ENCODE data around the gene CFTR.
"Not testable (repeated sequence)": the region's sequence is repeated elsewhere in the genome, so short reads cannot be mapped to it uniquely, and the experiment has no call there.

The CFTR gene

GRCh38 chr7:117479225-117480054 lies at the start of gene CFTR:
Gene CFTR (plus strand): TSS chr7:117480025. CDS start chr7:117480095, 70 bp downstream.
- DNase-seq, result no peak

- no peak for DNase-seq
These were observed 44.3 kb upstream of the CFTR start for GRCh38 chr7:117435475-117436043.

- DNase-seq, result no peak
These were observed 35.2 kb upstream of the CFTR start for GRCh38 chr7:117444646-117445045.

- no peak for DNase-seq
These were observed 34.6 kb upstream of the CFTR start for GRCh38 chr7:117445206-117445605.

GRCh38 chr7:117446220-117446815 lies 33.5 kb upstream of the CFTR start:
- DNase-seq, result no peak

GRCh38 chr7:117448655-117449054 lies 31.2 kb upstream of the CFTR start:
- no peak for DNase-seq

GRCh38 chr7:117458977-117459583 lies 20.7 kb upstream of the CFTR start:
- peak; percentile 2 for DNase-seq

GRCh38 chr7:117459735-117460134 lies 20.1 kb upstream of the CFTR start:
- DNase-seq, result no peak

GRCh38 chr7:117460815-117461214 lies 19.0 kb upstream of the CFTR start:
- DNase-seq, result not testable (repeated sequence)

GRCh38 chr7:117468174-117468573 lies 11.7 kb upstream of the CFTR start:
- DNase-seq, result no peak

- no peak for DNase-seq
These were observed 9.0 kb upstream of the CFTR start for GRCh38 chr7:117470777-117471176.

GRCh38 chr7:117472335-117472734 lies 7.5 kb upstream of the CFTR start:
- DNase-seq, result no peak

GRCh38 chr7:117476557-117477215 lies 3.1 kb upstream of the CFTR start:
- DNase-seq, result no peak

GRCh38 chr7:117478836-117479224 lies 995 bp upstream of the CFTR start:
- DNase-seq, result no peak

GRCh38 chr7:117480055-117480362 lies 184 bp downstream of the CFTR start:
- no peak for DNase-seq

GRCh38 chr7:117480978-117481377 lies 1.2 kb downstream of the CFTR start:
- DNase-seq, result no peak

GRCh38 chr7:117485118-117485620 lies 5.3 kb downstream of the CFTR start:
- no peak for DNase-seq

GRCh38 chr7:117489016-117489415 lies 9.2 kb downstream of the CFTR start:
- DNase-seq, result no peak

GRCh38 chr7:117489430-117489829 lies 9.6 kb downstream of the CFTR start:
- DNase-seq, result no peak

- no peak for DNase-seq
These were observed 10.1 kb downstream of the CFTR start for GRCh38 chr7:117489911-117490310.

- DNase-seq, result no peak
These were observed 12.8 kb downstream of the CFTR start for GRCh38 chr7:117492649-117493048.

GRCh38 chr7:117493460-117493859 lies 13.6 kb downstream of the CFTR start:
- no peak for DNase-seq

GRCh38 chr7:117495308-117495707 lies 15.5 kb downstream of the CFTR start:
- no peak for DNase-seq
